HTR-8/SVneo (cell line): ENCODE results near the gene MSMO1.

Source experiments
- DNase-seq: peaks from one replicate; pipeline ENCODE4 v3.0.0; 2011; ENCODE audit warnings: low spot score, mixed read lengths; ENCODE audit not compliant: insufficient read length
- FAIRE-seq: peaks from 2 replicates; lab custom pipeline; 2011; peaks lifted over from hg19 to GRCh38; lab: Jason Lieb, UNC

Gene MSMO1

GRCh38 chr4:165355900-165356300 is 28.4 kb downstream of the MSMO1 start:
- DNase-seq (peak; percentile 41), FAIRE-seq (peak; percentile 38)

- FAIRE-seq, result no peak
- DNase-seq, result no peak
Observed at GRCh38 chr4:165359506-165359905, 32.0 kb downstream of the MSMO1 start.

- FAIRE-seq, result no peak
- DNase-seq, result no peak
Observed at GRCh38 chr4:165360041-165360695, 32.7 kb downstream of the MSMO1 start.

- no peak for FAIRE-seq
- DNase-seq, result no peak
Observed at GRCh38 chr4:165360985-165361670, 33.7 kb downstream of the MSMO1 start.

DNA sequence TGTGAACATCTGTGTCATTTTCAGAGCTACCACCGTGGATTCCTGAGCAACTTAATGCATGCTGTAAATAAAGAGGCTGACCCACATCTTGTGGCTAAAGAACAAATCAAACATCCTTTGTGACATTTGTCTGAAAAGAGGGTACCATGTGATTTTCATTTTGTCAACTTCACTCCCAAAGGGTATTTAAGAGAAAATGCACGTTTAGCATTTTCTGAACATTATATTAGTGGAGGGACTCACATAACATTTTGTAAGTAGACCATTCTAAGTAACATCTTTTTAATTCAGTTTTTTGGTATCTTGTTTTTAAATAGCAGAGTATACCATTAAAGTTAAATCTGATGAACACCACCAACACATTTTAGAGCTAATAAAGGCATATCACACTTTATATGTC is 34.3 kb downstream of the MSMO1 start:
- no peak for DNase-seq
- no peak for FAIRE-seq

- no peak for DNase-seq
- FAIRE-seq, result no peak
Observed at GRCh38 chr4:165364452-165365080, 37.1 kb downstream of the MSMO1 start.

- DNase-seq, result no peak
- FAIRE-seq, result no peak
Observed at GRCh38 chr4:165367040-165367439, 39.6 kb downstream of the MSMO1 start.

DNA sequence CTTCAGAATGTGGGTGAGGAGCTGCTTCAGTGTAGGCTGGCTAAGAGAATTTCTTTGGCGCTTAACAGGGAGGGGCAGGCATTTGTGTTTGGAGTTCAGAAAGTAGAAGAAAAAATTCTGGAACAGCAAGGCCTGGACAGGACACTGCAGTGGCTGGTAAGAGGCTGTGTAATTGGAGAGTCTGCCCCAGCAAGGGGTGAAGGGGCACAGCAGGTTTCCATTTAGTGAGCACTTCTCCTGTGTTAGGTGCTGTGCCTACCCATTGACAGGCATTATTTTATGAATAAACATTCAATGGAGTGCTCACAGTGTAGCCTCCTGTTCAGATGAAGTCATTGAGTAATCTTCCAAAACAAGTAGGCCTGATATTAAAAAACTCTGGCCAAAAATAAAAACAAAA is 40.6 kb downstream of the MSMO1 start:
- DNase-seq (no peak), FAIRE-seq (no peak)

DNA sequence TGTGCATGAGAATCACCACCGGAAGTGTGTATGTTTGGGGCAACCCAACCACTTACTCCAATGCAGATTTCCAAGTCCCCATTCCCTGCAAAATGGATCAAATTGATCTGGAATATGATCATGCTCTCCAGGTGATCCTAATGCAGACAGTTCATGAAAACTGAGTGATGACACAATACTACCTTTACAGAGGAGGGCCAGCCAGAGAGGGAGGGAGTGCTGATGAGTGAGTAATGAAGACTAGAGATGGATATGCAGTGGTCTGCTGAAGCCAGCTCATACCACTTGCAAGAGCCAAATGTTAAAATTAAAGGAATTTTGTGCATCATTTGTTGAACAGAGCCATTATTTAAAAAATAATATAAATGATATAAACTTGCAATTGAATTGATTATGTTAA is 41.1 kb downstream of the MSMO1 start:
- FAIRE-seq, result no peak

GRCh38 chr4:165369522-165369921 is 42.1 kb downstream of the MSMO1 start:
- no peak for FAIRE-seq
- DNase-seq, result no peak

More for the DNA sequence above, 41.1 kb downstream of the MSMO1 start:
- no peak for DNase-seq

- no peak for FAIRE-seq
- no peak for DNase-seq
Observed at GRCh38 chr4:165370530-165370929, 43.1 kb downstream of the MSMO1 start.

- FAIRE-seq, result no peak
Observed at GRCh38 chr4:165375465-165375864, 48.0 kb downstream of the MSMO1 start.

GRCh38 chr4:165378398-165378744 is 50.9 kb downstream of the MSMO1 start:
- DNase-seq (no peak), FAIRE-seq (no peak)

More at GRCh38 chr4:165375465-165375864, 48.0 kb downstream of the MSMO1 start:
- DNase-seq, result no peak

- peak; percentile 80 for FAIRE-seq
Observed at GRCh38 chr4:165378745-165379677, 51.5 kb downstream of the MSMO1 start, which contains the start of gene CPE. Gene CPE, plus strand, starts transcription at chr4:165379008. Its CDS starts 214 bp downstream, at chr4:165379222.

DNA sequence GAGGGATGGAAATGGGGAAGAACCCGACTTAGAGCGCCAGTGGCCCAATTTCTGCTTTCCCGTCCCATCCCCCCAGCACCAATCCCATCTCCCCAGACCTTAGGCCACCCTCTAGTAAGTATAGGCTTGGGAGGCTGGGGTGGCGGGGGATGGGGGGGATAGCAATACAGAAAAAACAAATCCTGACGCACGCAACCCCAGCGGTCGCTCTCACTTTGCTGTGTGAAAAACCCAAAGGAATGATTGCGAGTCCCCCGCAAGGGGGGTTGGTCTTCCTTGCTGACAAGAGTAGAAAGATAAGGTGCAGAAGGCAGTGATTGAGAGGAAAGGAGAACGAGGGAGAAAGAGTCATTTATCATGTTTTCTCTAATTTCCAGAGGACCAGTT is 52.2 kb downstream of the MSMO1 start:
- DNase-seq (no peak), FAIRE-seq (no peak)

More at GRCh38 chr4:165378745-165379677, 51.5 kb downstream of the MSMO1 start, which contains the start of gene CPE:
- peak; percentile 88 for DNase-seq

GRCh38 chr4:165380805-165381204 is 53.3 kb downstream of the MSMO1 start:
- no peak for DNase-seq
- no peak for FAIRE-seq

GRCh38 chr4:165381821-165382373 is 54.4 kb downstream of the MSMO1 start:
- FAIRE-seq (no peak), DNase-seq (no peak)

- FAIRE-seq (no peak), DNase-seq (no peak)
Observed at GRCh38 chr4:165382640-165383039, 55.2 kb downstream of the MSMO1 start.

GRCh38 chr4:165383591-165384073 is 56.2 kb downstream of the MSMO1 start:
- no peak for DNase-seq
- no peak for FAIRE-seq

DNA sequence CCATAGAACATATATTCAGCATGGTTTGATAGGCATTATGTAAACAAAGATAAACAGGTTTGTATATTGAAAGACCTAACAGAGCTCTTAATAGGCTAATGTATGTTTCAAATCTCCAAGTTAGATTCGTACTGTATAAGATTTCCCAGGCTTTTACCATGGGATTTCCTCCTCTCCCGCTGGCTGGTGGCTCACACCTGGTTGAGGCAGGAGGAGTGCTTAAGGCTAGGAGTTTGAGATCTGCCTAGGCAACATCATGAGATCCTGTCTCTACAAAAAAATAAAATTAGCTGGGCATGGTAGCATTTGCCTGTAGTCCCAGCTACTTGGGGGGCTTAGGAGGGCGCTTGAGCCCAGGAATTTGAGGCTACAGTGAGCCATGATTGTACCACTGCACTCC is 56.7 kb downstream of the MSMO1 start:
- DNase-seq, result no peak
- no peak for FAIRE-seq
